Measurements from ENCODE around the gene CNOT3.

The CNOT3 gene

GRCh38 chr19:54123682-54124081 is 13.9 kb upstream of the CNOT3 start:
- no peak for DNase-seq

DNA sequence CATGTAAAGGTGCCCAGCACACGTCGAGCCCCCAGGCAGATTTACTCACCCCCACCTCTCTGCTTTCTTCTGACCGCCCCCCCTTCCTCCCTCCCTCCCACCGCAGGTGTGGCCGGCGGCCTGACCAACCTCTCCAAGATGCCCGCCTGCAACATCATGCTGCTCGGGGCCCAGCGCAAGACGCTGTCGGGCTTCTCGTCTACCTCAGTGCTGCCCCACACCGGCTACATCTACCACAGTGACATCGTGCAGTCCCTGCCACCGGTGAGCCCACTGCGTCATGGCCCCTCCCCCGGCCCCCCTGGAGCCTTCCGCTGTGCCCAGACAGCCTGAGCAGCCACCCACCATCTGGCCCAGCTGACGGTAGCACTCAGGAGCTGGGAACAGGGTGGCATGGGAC is 13.2 kb upstream of the CNOT3 start:
- no peak for DNase-seq

DNA sequence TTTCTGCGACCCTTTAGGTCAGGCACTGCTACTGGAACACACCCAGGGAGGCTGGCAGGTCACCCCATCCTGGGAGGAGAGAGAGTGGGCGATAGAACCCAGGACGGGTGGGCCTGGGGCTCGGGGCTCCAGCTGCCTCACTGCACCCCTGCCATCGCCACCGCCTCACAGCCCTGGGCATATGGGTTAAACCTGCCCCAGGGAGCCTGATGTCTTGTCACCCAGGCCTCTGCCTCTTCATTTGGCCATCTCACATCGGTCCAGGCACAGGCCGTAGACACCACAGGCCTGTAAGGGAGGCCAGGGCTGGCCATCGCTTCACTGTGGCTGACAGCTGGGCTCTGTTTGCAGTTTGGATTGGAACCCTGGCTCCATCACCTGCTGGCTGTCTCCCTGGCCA is 11.8 kb upstream of the CNOT3 start:
- no peak for DNase-seq

- no peak for DNase-seq
Measured at GRCh38 chr19:54127688-54128440, 9.7 kb upstream of the CNOT3 start.

- DNase-seq: no peak
Measured at GRCh38 chr19:54128441-54128725, 9.2 kb upstream of the CNOT3 start.

DNA sequence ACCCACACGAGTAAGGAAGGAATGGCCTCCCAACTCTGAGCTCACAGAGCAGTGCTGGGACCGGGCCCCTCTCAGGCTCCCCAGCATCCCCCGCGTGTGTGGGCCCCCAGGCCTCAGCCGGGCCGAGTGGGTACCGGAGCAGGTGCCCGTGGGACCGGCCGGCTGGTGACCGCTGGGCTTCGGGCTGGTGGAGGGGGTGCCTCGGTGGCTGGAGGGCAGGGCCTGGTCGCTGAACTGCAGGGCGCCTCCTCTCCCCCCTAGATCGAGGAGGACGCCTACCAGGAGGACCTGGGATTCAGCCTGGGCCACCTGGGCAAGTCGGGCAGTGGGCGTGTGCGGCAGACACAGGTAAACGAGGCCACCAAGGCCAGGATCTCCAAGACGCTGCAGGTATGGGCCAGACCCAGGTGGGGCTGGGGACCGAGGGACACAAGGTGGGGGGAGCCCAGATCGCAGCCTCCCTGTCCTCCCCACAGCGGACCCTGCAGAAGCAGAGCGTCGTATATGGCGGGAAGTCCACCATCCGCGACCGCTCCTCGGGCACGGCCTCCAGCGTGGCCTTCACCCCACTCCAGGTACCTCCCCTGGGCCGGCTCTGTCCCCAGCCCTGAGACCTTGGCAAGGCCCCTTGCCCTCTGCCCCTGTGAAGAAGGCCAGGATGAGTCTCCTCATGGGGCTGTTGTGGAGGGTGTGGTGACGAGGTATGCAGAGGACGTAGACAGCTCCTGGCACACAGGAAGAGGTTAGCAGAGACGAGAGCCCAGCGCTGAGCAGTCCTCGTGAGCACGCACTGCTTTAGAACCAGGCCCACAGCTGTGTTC is 8.6 kb upstream of the CNOT3 start:
- no peak for DNase-seq

- DNase-seq: no peak
Measured at GRCh38 chr19:54129617-54129996, 8.0 kb upstream of the CNOT3 start.

GRCh38 chr19:54133312-54133956 is 4.1 kb upstream of the CNOT3 start:
- no peak for DNase-seq

DNA sequence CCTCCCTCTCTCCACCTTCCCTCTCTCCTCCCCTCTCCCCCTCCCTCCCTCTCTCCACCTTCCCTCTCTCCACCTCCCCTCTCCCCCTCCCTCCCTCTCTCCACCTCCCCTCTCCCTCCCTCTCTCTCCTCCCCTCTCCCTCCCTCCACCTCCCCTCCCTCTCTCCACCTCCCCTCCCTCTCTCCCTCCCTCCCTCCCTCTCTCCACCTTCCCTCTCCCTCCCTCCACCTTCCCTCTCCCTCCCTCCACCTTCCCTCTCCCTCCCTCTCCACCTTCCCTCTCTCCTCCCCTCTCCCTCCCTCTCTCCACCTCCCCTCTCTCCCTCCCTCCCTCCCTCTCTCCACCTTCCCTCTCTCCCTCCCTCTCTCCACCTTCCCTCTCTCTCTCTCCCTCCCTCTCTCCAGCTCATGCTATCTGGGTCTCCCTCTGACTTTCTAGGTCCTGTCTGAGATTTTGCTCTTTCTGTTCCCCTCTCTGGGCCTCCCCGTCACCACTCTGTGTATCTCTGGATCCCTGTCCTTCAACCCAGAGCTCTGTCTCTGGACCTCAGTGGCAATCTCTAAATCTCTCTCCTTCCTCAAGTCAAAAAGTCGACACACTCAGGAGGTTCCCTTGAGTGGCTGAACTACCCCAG is 3.5 kb upstream of the CNOT3 start:
- DNase-seq: no peak

GRCh38 chr19:54136086-54136863 is 1.3 kb upstream of the CNOT3 start:
- no peak for DNase-seq

DNA sequence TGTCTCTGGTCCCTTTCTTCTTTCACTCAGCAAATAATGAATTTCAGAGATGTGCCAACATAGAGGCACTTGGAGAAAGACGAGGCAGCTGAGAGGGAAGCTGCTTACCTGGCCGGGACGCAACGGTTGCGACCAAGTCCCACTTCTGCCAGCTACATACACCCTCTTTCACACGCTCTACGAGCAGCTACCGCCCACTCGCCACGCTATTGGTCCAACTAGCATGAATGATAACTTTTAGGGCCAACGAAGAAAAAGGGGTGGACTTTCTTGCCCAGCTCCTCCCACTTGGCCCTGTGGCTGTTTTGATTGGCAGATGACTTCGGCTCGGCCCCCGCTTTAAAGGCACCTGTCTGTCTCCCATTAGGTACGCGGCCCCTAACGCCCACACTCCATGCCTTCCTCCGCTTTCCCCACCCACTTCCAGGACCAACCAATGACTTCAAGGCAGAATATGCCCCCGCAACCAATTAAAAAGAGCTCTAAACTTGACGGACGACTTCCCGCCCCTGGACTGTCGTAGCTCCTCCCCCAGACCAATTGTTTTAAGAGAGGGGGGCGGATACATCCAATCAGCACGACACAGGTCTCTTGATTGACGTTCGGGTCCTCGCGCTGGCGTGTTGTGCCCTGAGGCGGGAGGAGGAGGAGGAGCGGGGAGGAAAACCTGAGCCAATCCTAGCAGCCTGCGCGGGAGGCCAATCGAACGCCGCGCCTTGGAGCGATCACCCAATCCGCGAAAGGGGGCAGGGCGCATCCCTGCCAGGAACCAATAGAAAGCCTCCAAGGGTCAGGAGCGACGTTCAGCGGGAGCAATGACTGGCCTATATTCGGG is 481 bp upstream of the CNOT3 start:
- DNase-seq: peak; percentile 98

DNA sequence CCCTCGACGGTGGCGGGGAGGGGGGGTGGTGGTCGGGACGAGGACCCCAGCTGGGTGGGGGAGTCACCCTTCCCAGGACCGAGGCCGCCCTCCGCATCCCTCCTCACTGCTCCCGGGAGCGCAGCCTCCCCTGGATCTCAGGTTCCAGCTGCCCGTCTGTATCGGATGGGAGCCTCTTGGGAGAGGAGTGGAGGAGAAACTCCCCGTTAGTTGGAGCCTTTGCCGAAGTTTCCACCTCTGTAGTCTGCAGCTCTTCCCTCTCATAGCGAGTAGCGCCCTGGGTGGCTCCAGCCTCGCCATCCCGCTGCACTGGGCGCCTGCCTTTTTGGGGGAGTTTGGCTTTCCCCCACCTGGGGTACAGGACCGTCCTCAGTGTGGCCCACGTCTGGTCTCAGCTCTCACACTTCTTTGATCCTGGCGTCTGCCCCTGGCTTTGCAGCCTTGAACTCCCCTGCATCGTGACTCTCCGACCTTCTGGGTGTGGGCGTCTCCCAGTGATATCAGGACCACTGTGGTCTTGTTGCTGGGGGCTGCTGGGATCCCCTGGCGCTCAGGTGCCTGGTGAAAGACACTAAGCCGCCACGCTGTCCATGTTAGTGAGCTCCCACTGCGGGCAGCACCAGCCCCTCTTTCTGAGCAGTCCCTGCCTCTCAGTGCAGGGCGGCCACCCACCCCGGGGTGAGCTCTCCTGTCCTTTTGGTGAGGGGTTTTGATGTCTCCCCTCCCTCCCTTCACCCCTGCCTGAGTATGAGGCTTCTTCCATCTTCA is 1.1 kb downstream of the CNOT3 start:
- peak; percentile 29 to 40 for DNase-seq

- DNase-seq: no peak
Measured at GRCh38 chr19:54141356-54141755, 3.8 kb downstream of the CNOT3 start.

- DNase-seq: no peak
Measured at GRCh38 chr19:54142166-54142780, 4.7 kb downstream of the CNOT3 start.

GRCh38 chr19:54145541-54146158 is 8.1 kb downstream of the CNOT3 start:
- DNase-seq: no peak

GRCh38 chr19:54147676-54148075 is 10.1 kb downstream of the CNOT3 start:
- DNase-seq: no peak

- DNase-seq: no peak
Measured at GRCh38 chr19:54148158-54148557, 10.6 kb downstream of the CNOT3 start.

- no peak for DNase-seq
Measured at GRCh38 chr19:54149021-54149812, 11.7 kb downstream of the CNOT3 start.

DNA sequence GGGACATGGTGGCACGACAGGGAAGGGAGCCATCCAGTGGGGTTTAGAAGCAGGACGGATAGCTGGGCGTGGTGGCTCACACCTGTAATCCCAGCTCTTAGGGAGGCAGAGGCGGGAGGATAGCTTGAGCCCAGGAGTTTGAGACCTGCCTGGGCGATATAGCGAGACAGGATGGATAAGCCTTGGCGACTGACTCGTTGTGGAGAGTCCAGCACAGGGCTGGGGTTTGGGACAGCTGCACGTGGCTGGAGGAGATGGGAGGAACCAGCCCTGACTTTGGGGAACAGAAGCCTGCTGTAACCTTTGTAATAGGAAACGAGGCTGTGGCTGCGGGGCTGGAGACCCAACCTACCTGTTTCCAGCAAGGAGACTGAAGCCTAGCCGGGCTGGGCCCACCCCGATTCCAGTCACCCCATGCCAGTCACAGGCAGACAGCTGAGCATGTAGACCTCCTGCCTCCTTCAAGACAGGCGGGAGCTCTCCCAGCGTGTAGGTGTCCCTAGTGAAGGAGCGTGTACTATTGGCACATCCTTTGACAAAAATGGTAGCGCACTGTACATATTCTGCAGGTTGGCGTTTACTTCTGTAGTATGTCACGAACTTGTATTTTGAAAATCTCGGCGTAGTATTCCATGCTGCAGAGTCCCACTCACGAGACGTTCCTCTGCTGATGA is 13.9 kb downstream of the CNOT3 start:
- DNase-seq: no peak

All from stimulated activated CD4-positive, alpha-beta T cell treated with anti-CD3 and anti-CD28 coated beads, Interleukin-2, amount 100 ng/mL, for 24 hours (primary cell).